Measurements from ENCODE around the gene DERA.
A peak's percentile ranks its signal among the peaks of the same experiment; 100 is the strongest.

DNA sequence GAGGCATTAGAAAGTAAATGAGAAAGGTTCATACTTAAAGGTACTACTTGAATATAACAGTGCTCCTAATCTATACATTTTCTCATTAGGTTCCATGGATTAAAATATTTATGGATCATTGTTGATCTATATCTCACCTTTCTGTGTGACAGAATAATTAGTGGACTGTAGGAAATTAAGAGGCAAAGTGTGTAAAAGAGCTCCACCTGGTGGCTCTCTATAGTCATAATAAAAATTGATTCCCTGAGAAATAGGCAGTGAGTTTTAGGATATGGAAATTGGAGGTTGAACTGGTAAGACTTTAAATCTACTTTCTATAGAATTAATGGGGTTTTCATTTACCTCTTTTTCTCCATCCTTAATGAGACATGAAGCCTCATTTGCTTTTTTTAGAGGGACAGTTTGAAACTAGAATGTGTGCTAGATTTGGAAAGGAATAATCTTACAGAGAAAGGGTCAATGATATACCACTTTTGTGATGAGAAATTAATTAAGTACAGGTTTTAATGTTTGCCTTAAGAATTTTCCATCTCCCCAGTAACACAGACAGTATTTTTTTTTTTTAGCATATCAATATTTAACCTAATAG is 11.8 kb upstream of the DERA start:
- TF ChIP-seq, protein P1, sequence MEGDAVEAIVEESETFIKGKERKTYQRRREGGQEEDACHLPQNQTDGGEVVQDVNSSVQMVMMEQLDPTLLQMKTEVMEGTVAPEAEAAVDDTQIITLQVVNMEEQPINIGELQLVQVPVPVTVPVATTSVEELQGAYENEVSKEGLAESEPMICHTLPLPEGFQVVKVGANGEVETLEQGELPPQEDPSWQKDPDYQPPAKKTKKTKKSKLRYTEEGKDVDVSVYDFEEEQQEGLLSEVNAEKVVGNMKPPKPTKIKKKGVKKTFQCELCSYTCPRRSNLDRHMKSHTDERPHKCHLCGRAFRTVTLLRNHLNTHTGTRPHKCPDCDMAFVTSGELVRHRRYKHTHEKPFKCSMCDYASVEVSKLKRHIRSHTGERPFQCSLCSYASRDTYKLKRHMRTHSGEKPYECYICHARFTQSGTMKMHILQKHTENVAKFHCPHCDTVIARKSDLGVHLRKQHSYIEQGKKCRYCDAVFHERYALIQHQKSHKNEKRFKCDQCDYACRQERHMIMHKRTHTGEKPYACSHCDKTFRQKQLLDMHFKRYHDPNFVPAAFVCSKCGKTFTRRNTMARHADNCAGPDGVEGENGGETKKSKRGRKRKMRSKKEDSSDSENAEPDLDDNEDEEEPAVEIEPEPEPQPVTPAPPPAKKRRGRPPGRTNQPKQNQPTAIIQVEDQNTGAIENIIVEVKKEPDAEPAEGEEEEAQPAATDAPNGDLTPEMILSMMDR (IDR thresholded peaks at IDR 0.05): peak; percentile 66; the same call in 1 of the 2 replicates
- TF ChIP-seq, protein P2, sequence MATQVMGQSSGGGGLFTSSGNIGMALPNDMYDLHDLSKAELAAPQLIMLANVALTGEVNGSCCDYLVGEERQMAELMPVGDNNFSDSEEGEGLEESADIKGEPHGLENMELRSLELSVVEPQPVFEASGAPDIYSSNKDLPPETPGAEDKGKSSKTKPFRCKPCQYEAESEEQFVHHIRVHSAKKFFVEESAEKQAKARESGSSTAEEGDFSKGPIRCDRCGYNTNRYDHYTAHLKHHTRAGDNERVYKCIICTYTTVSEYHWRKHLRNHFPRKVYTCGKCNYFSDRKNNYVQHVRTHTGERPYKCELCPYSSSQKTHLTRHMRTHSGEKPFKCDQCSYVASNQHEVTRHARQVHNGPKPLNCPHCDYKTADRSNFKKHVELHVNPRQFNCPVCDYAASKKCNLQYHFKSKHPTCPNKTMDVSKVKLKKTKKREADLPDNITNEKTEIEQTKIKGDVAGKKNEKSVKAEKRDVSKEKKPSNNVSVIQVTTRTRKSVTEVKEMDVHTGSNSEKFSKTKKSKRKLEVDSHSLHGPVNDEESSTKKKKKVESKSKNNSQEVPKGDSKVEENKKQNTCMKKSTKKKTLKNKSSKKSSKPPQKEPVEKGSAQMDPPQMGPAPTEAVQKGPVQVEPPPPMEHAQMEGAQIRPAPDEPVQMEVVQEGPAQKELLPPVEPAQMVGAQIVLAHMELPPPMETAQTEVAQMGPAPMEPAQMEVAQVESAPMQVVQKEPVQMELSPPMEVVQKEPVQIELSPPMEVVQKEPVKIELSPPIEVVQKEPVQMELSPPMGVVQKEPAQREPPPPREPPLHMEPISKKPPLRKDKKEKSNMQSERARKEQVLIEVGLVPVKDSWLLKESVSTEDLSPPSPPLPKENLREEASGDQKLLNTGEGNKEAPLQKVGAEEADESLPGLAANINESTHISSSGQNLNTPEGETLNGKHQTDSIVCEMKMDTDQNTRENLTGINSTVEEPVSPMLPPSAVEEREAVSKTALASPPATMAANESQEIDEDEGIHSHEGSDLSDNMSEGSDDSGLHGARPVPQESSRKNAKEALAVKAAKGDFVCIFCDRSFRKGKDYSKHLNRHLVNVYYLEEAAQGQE (IDR thresholded peaks at IDR 0.05; ENCODE audit: insufficient read depth in 1 of 2, low read depth in 2 of 2, low read length in 1 of 2): no peak

Measured in Panc1 (cell line).